T-helper 1 cell treated with Interleukin-12 subunit alpha and Interleukin-12 subunit beta and Interleukin-4 antibody, amounts not matched to agents 30 μg/mL and 1 μg/mL, for 36 hours (primary cell): ENCODE results near the gene SMAD6.
A peak's percentile ranks its signal among the peaks of the same experiment; 100 is the strongest.

Source experiments
- H3K27ac Mint-ChIP-seq: one replicate; pipeline ENCODE4 v1.8.0; 2021; ENCODE audit warnings: mild to moderate bottlenecking, mixed read lengths
- H3K27me3 Mint-ChIP-seq: one replicate; pipeline ENCODE4 v1.8.0; 2021; ENCODE audit warnings: low read depth, mixed read lengths
- H3K36me3 Mint-ChIP-seq: one replicate; pipeline ENCODE4 v1.8.0; 2021; ENCODE audit warnings: low read depth, mixed read lengths
- H3K4me1 Mint-ChIP-seq: one replicate; pipeline ENCODE4 v1.8.0; 2021; ENCODE audit warnings: low read depth, mixed read lengths
- H3K4me3 Mint-ChIP-seq: one replicate; pipeline ENCODE4 v1.8.0; 2021; ENCODE audit warnings: mild to moderate bottlenecking, moderate library complexity, mixed read lengths
- H3K9me3 Mint-ChIP-seq: one replicate; pipeline ENCODE4 v1.8.0; 2021; ENCODE audit warnings: mixed read lengths

Gene SMAD6

GRCh38 chr15:66702035-66702786 is at the start of gene SMAD6:
TSS of gene SMAD6 (plus strand) at chr15:66702236. CDS start at chr15:66703259, 1,023 bp downstream.
- Mint-ChIP-seq H3K36me3 (no peaks in the 10 kb centered on the region), H3K9me3 (no peaks in the 10 kb centered on the region), H3K4me3 (peak within 1 kb of the TSS; percentile 93), H3K27me3 (peaks cover 30% of the 10 kb centered on the region), H3K27ac (peak within 1 kb of the TSS; percentile 77), H3K4me1 (peaks cover 14% of the 10 kb centered on the region)

DNA sequence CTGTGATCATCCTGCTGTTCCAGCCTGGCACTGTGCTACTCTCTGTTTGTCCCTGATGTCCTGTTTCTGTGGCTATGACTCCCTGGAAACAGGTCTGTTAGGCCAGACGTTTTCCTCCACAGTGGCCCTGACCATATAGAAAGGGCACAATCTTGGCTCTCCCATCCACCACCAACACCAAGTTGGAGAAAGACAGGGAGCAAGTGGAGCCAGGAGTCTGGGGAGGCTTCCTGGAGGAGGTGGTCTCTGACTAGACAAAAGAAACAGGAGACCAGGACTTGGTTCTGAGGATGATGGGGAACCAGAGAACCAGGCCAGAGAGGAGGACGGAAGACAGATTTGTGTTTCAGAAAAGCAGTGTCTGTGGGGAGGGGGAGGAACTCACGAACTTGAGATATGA is 49.2 kb upstream of the SMAD6 start:
- Mint-ChIP-seq H3K9me3 (no peaks in the 10 kb centered on the region), H3K36me3 (no peaks in the 10 kb centered on the region), H3K4me1 (peaks cover 2% of the 10 kb centered on the region), H3K27ac (peak overlapping the region; percentile 4), H3K27me3 (peaks cover 4% of the 10 kb centered on the region), H3K4me3 (no peak overlapping the region)

DNA sequence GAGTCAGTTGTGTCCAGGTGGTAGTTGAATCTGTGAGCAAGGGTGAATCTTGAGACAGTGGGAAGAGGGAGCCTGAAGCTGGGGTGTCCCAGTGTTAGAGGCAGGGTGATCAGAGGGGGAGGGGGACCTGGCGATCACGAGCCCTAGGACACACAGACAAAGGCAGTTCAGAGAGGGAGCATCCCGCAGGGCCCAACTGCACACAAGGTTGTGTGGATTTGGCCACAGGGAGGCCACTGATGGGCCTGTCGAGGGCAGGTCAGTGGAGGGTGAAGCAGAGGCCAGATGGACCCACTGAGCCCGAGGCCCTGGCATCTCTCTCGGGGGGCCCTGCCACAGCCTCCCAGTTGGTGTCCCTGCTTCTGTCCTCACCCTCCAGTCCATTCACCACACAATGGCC is 48.6 kb upstream of the SMAD6 start:
- H3K9me3 Mint-ChIP-seq = no peaks in the 10 kb centered on the region
- no peaks in the 10 kb centered on the region for H3K36me3 Mint-ChIP-seq
- peaks cover 4% of the 10 kb centered on the region for H3K27me3 Mint-ChIP-seq
- no peak overlapping the region for H3K27ac Mint-ChIP-seq
- no peak overlapping the region for H3K4me3 Mint-ChIP-seq
- H3K4me1 Mint-ChIP-seq = peaks cover 2% of the 10 kb centered on the region

DNA sequence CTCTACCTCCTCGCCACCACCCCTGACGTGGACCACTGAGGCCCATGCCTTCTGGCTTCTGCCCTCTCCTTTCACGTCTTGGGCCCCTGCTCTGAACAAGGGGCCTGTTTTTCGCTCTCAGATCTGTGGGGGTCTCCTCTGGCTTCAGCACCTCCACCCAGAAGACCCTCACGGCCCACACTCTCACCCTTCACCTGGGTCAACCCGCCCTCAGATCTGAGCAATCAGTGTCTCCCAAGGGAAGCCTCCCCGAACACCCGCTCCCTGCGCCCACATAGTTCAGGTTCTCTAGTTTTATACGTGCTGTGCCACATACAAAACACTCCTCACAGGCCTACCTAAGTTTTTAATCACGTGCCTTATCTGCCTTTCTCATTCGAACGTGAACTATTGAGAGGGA is 48.2 kb upstream of the SMAD6 start:
- H3K36me3 Mint-ChIP-seq = no peaks in the 10 kb centered on the region
- no peaks in the 10 kb centered on the region for H3K9me3 Mint-ChIP-seq
- peaks cover 4% of the 10 kb centered on the region for H3K27me3 Mint-ChIP-seq
- H3K27ac Mint-ChIP-seq = no peak overlapping the region
- H3K4me1 Mint-ChIP-seq = peaks cover 2% of the 10 kb centered on the region
- no peak overlapping the region for H3K4me3 Mint-ChIP-seq

- Mint-ChIP-seq H3K27ac (no peak overlapping the region), H3K4me3 (no peak overlapping the region), H3K36me3 (no peaks in the 10 kb centered on the region), H3K4me1 (peaks cover 2% of the 10 kb centered on the region), H3K9me3 (no peaks in the 10 kb centered on the region), H3K27me3 (peaks cover 4% of the 10 kb centered on the region)
Measured at GRCh38 chr15:66654361-66654738, 47.7 kb upstream of the SMAD6 start.

DNA sequence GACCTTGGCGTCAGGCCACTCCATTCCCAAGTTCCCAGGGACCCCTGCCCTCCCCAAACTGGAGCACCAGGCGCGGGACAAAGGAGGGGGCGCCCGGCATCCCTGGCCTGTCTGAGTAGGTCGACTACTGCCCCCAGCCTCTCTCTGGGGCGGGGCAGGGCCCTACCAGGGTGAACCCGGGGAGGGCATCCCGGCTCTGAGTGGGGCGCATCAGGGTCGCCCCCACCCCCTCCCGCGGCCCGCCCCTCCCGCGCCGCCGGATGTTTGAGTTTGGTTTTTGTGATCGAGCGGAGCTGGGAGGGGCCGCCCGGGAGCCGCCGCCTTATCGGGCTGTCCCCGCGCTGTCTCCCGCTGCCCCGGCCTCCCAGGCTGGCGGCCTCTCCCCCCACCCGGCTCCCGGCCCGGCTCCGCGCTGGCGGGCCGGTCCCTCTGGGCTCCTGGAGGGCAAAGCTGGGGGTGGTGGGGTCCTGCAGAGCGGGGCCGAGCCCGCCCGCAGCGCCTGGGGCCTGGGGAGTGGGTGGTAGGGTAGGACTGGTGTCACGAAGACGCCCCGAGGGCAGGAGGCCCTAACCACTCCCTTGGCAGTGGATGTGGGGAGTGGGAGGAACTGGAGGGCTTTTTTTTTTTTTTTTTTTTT is 47.2 kb upstream of the SMAD6 start:
- Mint-ChIP-seq H3K27me3 (peaks cover 4% of the 10 kb centered on the region), H3K36me3 (no peaks in the 10 kb centered on the region), H3K27ac (no peak overlapping the region), H3K4me1 (peaks cover 2% of the 10 kb centered on the region), H3K4me3 (peak overlapping the region; percentile 26), H3K9me3 (no peaks in the 10 kb centered on the region)

- H3K36me3 Mint-ChIP-seq = no peaks in the 10 kb centered on the region
- H3K27me3 Mint-ChIP-seq = peaks cover 4% of the 10 kb centered on the region
- no peak overlapping the region for H3K27ac Mint-ChIP-seq
- H3K4me3 Mint-ChIP-seq = peak overlapping the region; percentile 26
- no peaks in the 10 kb centered on the region for H3K9me3 Mint-ChIP-seq
- peaks cover 2% of the 10 kb centered on the region for H3K4me1 Mint-ChIP-seq
Measured at GRCh38 chr15:66655511-66655910, 46.5 kb upstream of the SMAD6 start.

GRCh38 chr15:66655997-66656396 is 46.0 kb upstream of the SMAD6 start:
- Mint-ChIP-seq H3K27ac (no peak overlapping the region), H3K4me1 (peaks cover 2% of the 10 kb centered on the region), H3K36me3 (no peaks in the 10 kb centered on the region), H3K27me3 (peaks cover 4% of the 10 kb centered on the region), H3K4me3 (no peak overlapping the region), H3K9me3 (no peaks in the 10 kb centered on the region)

- Mint-ChIP-seq H3K9me3 (no peaks in the 10 kb centered on the region), H3K4me1 (peaks cover 2% of the 10 kb centered on the region), H3K27ac (no peak overlapping the region), H3K4me3 (no peak overlapping the region), H3K27me3 (peaks cover 4% of the 10 kb centered on the region), H3K36me3 (no peaks in the 10 kb centered on the region)
Measured at GRCh38 chr15:66657185-66658020, 44.6 kb upstream of the SMAD6 start.

- H3K9me3 Mint-ChIP-seq = no peaks in the 10 kb centered on the region
- peaks cover 2% of the 10 kb centered on the region for H3K4me1 Mint-ChIP-seq
- no peaks in the 10 kb centered on the region for H3K36me3 Mint-ChIP-seq
- no peak overlapping the region for H3K4me3 Mint-ChIP-seq
- H3K27me3 Mint-ChIP-seq = peaks cover 4% of the 10 kb centered on the region
- no peak overlapping the region for H3K27ac Mint-ChIP-seq
Measured at GRCh38 chr15:66658044-66658443, 44.0 kb upstream of the SMAD6 start.

DNA sequence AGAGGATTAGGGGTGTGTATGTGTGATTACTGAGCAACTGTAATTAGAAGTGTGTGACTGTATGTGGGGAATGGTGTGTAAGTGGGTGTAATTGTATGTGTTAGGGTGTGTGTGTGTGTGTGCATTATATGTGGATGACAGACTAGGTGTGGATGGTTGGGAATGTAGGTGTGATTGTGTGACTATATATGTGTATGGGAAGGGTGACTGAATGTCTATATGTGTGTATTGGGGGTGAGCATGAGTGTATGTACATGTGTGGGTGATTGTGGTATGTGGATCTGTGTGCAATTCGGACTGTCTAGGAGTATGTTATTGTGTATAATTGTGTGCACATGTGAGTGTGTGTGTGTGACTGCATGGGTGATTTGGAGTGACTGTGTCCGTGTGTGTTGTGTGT is 43.2 kb upstream of the SMAD6 start:
- Mint-ChIP-seq H3K36me3 (no peaks in the 10 kb centered on the region), H3K9me3 (no peaks in the 10 kb centered on the region), H3K4me1 (peaks cover 2% of the 10 kb centered on the region), H3K27me3 (peaks cover 4% of the 10 kb centered on the region), H3K4me3 (no peak overlapping the region), H3K27ac (no peak overlapping the region)

DNA sequence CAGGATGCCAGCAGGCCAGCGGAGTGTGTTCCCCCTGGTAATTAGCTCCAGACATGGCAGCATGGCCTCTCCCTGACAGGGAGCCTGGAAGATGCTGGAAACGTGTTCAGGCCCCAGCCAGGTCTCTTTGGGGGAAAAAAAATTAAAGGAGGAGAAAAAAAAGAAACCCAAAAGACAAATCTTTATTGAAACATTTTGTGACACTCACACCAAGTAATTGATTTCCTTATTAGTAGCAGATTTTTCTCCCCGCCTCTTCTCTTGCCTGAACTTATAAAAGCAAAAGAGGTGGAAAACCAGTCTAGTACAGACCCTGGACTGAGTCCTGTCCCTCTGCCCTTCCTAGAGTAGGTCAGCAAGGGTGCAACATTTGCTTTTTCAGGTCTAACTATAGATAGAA is 42.7 kb upstream of the SMAD6 start:
- no peaks in the 10 kb centered on the region for H3K9me3 Mint-ChIP-seq
- H3K27me3 Mint-ChIP-seq = no peaks in the 10 kb centered on the region
- peaks cover 2% of the 10 kb centered on the region for H3K4me1 Mint-ChIP-seq
- H3K36me3 Mint-ChIP-seq = no peaks in the 10 kb centered on the region
- H3K27ac Mint-ChIP-seq = no peak overlapping the region
- H3K4me3 Mint-ChIP-seq = no peak overlapping the region

- no peaks in the 10 kb centered on the region for H3K4me1 Mint-ChIP-seq
- H3K27me3 Mint-ChIP-seq = no peaks in the 10 kb centered on the region
- H3K36me3 Mint-ChIP-seq = no peaks in the 10 kb centered on the region
- no peak overlapping the region for H3K4me3 Mint-ChIP-seq
- no peaks in the 10 kb centered on the region for H3K9me3 Mint-ChIP-seq
- H3K27ac Mint-ChIP-seq = no peak overlapping the region
Measured at GRCh38 chr15:66661432-66662096, 40.5 kb upstream of the SMAD6 start.

- H3K9me3 Mint-ChIP-seq = no peaks in the 10 kb centered on the region
- no peak overlapping the region for H3K4me3 Mint-ChIP-seq
- no peaks in the 10 kb centered on the region for H3K4me1 Mint-ChIP-seq
Measured at GRCh38 chr15:66662522-66662921, 39.5 kb upstream of the SMAD6 start.

More at GRCh38 chr15:66662522-66662921, 39.5 kb upstream of the SMAD6 start:
- Mint-ChIP-seq H3K36me3 (no peaks in the 10 kb centered on the region), H3K27ac (no peak overlapping the region), H3K27me3 (no peaks in the 10 kb centered on the region)
